Skeletal muscle tissue (tissue), 4 donors: ENCODE results near the gene ELL2. TPM values are rescaled to one million over a fixed set of nuclear protein-coding genes. Genes with fewer than 3 reads are reported as not detected.
"Not testable (repeated sequence)": the region's sequence is repeated elsewhere in the genome, so short reads cannot be mapped to it uniquely, and the experiment has no call there.

Experiments
- H3K27ac ChIP-seq: one replicate; pipeline ENCODE4 v1.7.0; 2013; ENCODE audit warnings: mild to moderate bottlenecking, low read depth, low read length, inconsistent platforms
- H3K27me3 ChIP-seq, 3 donors: one replicate each; pipeline ENCODE4 v1.7.0; 2013; ENCODE audit warnings: low read length in 3 of 3; ENCODE audit not compliant: control insufficient read depth in 3 of 3, insufficient read depth in 3 of 3
- H3K36me3 ChIP-seq, 3 donors: one replicate each; pipeline ENCODE4 v1.7.0; 2013; ENCODE audit warnings: low read length in 3 of 3; ENCODE audit not compliant: control insufficient read depth in 3 of 3, insufficient read depth in 3 of 3
- H3K4me1 ChIP-seq, 3 donors: one replicate each; pipeline ENCODE4 v1.7.0; 2013; ENCODE audit warnings: low read length in 3 of 3, mild to moderate bottlenecking in 3 of 3; ENCODE audit not compliant: control insufficient read depth in 3 of 3, insufficient read depth in 3 of 3
- H3K4me3 ChIP-seq, 3 donors: one replicate each; pipeline ENCODE4 v1.7.0; 2013; ENCODE audit warnings: low read length in 3 of 3
- H3K9ac ChIP-seq, 3 donors: one replicate each; pipeline ENCODE4 v1.7.0; 2013; ENCODE audit warnings: low read length in 3 of 3, mild to moderate bottlenecking in 3 of 3, moderate library complexity in 2 of 3, low read depth in 1 of 3
- H3K9me3 ChIP-seq, 3 donors: one replicate each; pipeline ENCODE4 v1.7.0; 2013; ENCODE audit warnings: low read length in 3 of 3; ENCODE audit not compliant: control insufficient read depth in 3 of 3
- total RNA-seq: library from RNA; depleted of rRNA; stranded (reverse); fragments of >200 nt; gene quantifications from one replicate; pipeline ENCODE4 v1.2.3, GENCODE V29; 2014
- donor health status: Osteomylitis.

Gene ELL2
- total RNA-seq, 1 donor from 2014 or later, result 5.7 TPM

DNA sequence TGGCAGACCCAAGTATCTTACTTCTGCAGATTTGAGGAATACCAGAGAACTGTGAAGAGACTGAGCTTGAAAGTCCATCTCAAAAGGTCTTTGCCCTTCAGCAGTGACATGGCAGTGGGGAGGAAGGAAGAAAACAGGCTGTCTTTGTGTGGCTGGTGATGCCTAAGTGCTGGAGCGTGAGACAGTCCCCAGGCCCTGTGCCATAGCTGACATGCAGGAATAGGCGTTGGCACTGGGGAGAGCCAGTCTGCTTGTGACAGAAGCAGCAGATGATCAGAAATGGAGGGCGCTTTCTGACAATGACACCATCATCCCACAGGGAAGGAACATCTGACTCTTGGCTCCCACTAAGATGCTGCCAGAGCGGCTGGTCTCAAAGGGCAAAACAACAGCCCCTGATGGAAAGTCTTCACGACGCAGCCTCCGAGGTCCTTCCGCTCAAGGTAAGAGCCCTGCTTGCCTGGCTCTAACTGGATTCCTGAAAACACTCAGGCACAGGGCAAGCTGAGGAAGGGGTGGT lies 123.6 kb downstream of the ELL2 start:
- Histone ChIP-seq H3K9me3 (no peaks in the 10 kb centered on the region), H3K4me1 (peaks cover 16 to 43% (median 23%) of the 10 kb centered on the region in 3 donors), H3K4me3 (no peak overlapping the region), H3K9ac (no peak overlapping the region), H3K27me3 (no peaks in the 10 kb centered on the region), H3K36me3 (no peaks in the 10 kb centered on the region), H3K27ac (peak overlapping the region; percentile 67)

GRCh38 chr5:95837492-95837891 lies 124.2 kb downstream of the ELL2 start:
- peak overlapping the region; percentile 67 for H3K27ac ChIP-seq
- H3K27me3 ChIP-seq, result no peaks in the 10 kb centered on the region
- H3K36me3 ChIP-seq, result no peaks in the 10 kb centered on the region
- peaks cover 15 to 37% (median 20%) of the 10 kb centered on the region in 3 donors for H3K4me1 ChIP-seq
- no peaks in the 10 kb centered on the region for H3K9me3 ChIP-seq
- H3K9ac ChIP-seq, result no peak overlapping the region
- no peak overlapping the region for H3K4me3 ChIP-seq

GRCh38 chr5:95836971-95837370 lies 124.7 kb downstream of the ELL2 start:
- H3K4me3 ChIP-seq, H3K9ac ChIP-seq, H3K27me3 ChIP-seq, H3K9me3 ChIP-seq, H3K36me3 ChIP-seq: not testable (repeated sequence)
- H3K4me1 ChIP-seq, result peaks cover 15 to 32% (median 16%) of the 10 kb centered on the region in 3 donors
- peak overlapping the region; percentile 70 for H3K27ac ChIP-seq

GRCh38 chr5:95836544-95836943 lies 125.1 kb downstream of the ELL2 start:
- H3K4me3 ChIP-seq, result peak overlapping the region in 1 of 3 donors; percentile 7
- peak overlapping the region; percentile 70 for H3K27ac ChIP-seq
- H3K27me3 ChIP-seq, result no peaks in the 10 kb centered on the region
- peaks cover 14 to 29% (median 15%) of the 10 kb centered on the region in 3 donors for H3K4me1 ChIP-seq
- H3K9ac ChIP-seq, result no peak overlapping the region
- no peaks in the 10 kb centered on the region for H3K9me3 ChIP-seq
- no peaks in the 10 kb centered on the region for H3K36me3 ChIP-seq

DNA sequence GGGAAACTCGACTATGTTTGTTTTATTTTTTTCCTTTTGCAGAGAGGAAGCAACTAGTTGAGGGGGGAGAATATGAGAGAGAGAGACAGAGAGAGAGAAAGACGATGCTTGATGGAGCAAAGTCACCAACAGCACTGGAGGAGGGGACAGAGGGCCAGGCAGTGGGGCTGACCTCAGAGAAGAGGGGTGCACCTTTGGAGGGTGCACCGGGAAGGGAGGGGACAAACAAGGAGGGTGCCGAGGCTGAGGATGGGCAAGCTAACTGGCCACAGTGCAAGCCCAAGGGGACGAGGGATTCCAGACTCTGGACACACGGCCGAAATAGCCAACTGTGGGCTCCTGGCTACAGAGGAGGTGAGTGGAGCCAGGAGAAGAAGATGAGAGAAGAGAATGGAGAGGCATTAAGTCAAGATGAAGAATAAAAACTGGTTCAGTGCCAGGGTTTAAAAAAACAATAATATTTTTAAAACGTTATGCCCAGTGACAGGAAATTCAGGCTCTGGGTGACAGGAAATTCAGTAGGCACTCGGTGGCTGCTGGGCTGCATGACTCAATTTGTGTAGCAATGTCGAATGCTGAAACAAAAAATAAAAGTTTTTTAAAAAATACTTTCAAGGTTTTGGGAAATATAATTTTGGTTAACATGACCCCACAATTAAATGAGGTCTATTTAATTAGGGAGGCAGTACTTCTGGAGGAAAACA lies 125.8 kb downstream of the ELL2 start:
- no peaks in the 10 kb centered on the region for H3K36me3 ChIP-seq
- H3K4me3 ChIP-seq, result peak overlapping the region; percentile 60 to 75 (median 70)
- peak overlapping the region; percentile 70 for H3K27ac ChIP-seq
- H3K4me1 ChIP-seq, result peaks cover 14 to 29% (median 15%) of the 10 kb centered on the region in 3 donors
- peak overlapping the region in 2 of 3 donors; percentile 61 to 66 for H3K9ac ChIP-seq
- H3K9me3 ChIP-seq, result no peaks in the 10 kb centered on the region
- no peaks in the 10 kb centered on the region for H3K27me3 ChIP-seq

Other genes starting within 250 kb of the ELL2 start
- gene RHOBTB3, start 230.5 kb downstream of the ELL2 start, total RNA-seq, result 640 TPM
- 6.8 TPM for gene GLRX, start 139.1 kb downstream of the ELL2 start, total RNA-seq